Kidney epithelial cell (primary cell): Measurements from ENCODE around the gene CRPPA. TPM values are rescaled to one million over a fixed set of nuclear protein-coding genes. Genes with fewer than 3 reads are reported as not detected.
"Not testable (repeated sequence)": the region's sequence is repeated elsewhere in the genome, so short reads cannot be mapped to it uniquely, and the experiment has no call there.

Source experiments
- DNase-seq: peaks from one replicate; pipeline ENCODE4 v3.0.0-alpha.2; 2010; ENCODE audit warnings: low read depth
- H3K27me3 ChIP-seq: 2 replicates; pipeline ENCODE4 v1.6.0; 2011; ENCODE audit warnings: low read length; ENCODE audit not compliant: control insufficient read depth, insufficient read depth
- H3K36me3 ChIP-seq: 2 replicates; pipeline ENCODE4 v1.5.1; 2011; ENCODE audit warnings: low read length; ENCODE audit not compliant: control insufficient read depth, insufficient read depth
- H3K4me3 ChIP-seq: 2 replicates; pipeline ENCODE4 v1.5.1; 2011; ENCODE audit warnings: low read depth, mild to moderate bottlenecking, control low read depth, low read length
- total RNA-seq: library from RNA; depleted of rRNA; stranded (reverse); fragments of >200 nt; gene quantifications from 2 replicates; pipeline ENCODE4 v1.2.3, GENCODE V29; 2015
- TF ChIP-seq, protein P1 (sequence below): IDR thresholded peaks from 2 replicates; pipeline ENCODE4 v1.5.1; 2011; ENCODE audit warnings: mild to moderate bottlenecking, moderate library complexity, low read length, control low read depth, inconsistent platforms; ENCODE audit not compliant: insufficient read depth, poor library complexity, severe bottlenecking

The CRPPA gene
- total RNA-seq, 1 donor from 2014 or later = 1.8 TPM

DNA sequence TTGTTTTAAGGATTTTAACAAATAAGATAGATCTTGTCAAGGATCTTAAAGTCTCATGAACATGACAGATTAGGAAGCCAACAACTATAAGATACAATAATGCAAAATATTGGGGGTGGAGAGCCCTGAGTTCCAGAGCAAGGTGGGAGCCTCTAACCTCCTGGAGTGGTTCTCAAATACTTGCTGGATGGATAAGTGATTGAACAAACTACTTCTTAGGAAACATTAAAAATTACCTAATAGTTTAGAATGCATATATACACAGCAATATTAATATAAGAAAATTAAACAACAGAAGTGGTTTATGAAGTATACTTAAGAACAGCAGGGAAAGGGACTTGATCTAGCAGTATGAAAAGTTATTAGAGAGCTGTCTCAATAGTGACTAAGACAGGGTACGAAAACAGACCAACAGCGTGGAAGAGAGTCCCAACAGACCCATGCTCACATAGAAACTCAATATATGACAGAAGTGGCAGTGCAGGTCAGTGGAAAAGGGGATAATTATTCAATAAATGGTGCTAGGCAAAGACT lies 28.3 kb downstream of the CRPPA start:
- no peak for DNase-seq
- Histone ChIP-seq H3K27me3 (no peaks in the 10 kb centered on the region), H3K4me3 (no peak overlapping the region), H3K36me3 (no peaks in the 10 kb centered on the region)
- TF ChIP-seq, protein P1, sequence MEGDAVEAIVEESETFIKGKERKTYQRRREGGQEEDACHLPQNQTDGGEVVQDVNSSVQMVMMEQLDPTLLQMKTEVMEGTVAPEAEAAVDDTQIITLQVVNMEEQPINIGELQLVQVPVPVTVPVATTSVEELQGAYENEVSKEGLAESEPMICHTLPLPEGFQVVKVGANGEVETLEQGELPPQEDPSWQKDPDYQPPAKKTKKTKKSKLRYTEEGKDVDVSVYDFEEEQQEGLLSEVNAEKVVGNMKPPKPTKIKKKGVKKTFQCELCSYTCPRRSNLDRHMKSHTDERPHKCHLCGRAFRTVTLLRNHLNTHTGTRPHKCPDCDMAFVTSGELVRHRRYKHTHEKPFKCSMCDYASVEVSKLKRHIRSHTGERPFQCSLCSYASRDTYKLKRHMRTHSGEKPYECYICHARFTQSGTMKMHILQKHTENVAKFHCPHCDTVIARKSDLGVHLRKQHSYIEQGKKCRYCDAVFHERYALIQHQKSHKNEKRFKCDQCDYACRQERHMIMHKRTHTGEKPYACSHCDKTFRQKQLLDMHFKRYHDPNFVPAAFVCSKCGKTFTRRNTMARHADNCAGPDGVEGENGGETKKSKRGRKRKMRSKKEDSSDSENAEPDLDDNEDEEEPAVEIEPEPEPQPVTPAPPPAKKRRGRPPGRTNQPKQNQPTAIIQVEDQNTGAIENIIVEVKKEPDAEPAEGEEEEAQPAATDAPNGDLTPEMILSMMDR = no peak

GRCh38 chr7:16383786-16384185 lies 37.6 kb downstream of the CRPPA start:
- not testable (repeated sequence) for H3K36me3 ChIP-seq, H3K4me3 ChIP-seq, H3K27me3 ChIP-seq, DNase-seq

DNA sequence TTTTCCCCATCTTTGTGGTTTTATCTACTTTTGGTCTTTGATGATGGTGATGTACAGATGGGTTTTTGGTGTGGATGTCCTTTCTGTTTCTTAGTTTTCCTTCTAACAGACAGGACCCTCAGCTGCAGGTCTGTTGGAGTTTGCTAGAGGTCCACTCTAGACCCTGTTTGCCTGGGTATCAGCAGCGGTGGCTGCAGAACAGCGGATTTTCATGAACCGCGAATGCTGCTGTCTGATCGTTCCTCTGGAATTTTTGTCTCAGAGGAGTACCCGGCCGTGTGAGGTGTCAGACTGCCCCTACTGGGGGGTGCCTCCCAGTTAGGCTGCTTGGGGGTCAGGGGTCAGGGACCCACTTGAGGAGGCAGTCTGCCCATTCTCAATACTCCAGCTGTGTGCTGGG lies 38.2 kb downstream of the CRPPA start:
- H3K4me3 ChIP-seq, H3K27me3 ChIP-seq, DNase-seq, H3K36me3 ChIP-seq: not testable (repeated sequence)

Other genes starting within 250 kb of the CRPPA start
- gene SOSTDC1, start 44.2 kb upstream of the CRPPA start, total RNA-seq = 0.08 TPM in 1 of 2 replicates, not detected in the other
- gene LRRC72, start 105.3 kb upstream of the CRPPA start, total RNA-seq = not detected in 2 replicates
- 9.9 and 10.9 TPM in 2 replicates for gene ANKMY2, start 224.2 kb upstream of the CRPPA start, total RNA-seq
- 61.2 and 62.2 TPM in 2 replicates for gene BZW2, start 224.6 kb upstream of the CRPPA start, total RNA-seq